NCI-H2227 (cell line): ENCODE results near the gene GTF2H1.

Experiments
- DNase-seq: peaks from one replicate; lab custom pipeline; 2025; ENCODE audit not compliant: unreplicated experiment; lab: John Stamatoyannopoulos, UW

Gene GTF2H1

DNA sequence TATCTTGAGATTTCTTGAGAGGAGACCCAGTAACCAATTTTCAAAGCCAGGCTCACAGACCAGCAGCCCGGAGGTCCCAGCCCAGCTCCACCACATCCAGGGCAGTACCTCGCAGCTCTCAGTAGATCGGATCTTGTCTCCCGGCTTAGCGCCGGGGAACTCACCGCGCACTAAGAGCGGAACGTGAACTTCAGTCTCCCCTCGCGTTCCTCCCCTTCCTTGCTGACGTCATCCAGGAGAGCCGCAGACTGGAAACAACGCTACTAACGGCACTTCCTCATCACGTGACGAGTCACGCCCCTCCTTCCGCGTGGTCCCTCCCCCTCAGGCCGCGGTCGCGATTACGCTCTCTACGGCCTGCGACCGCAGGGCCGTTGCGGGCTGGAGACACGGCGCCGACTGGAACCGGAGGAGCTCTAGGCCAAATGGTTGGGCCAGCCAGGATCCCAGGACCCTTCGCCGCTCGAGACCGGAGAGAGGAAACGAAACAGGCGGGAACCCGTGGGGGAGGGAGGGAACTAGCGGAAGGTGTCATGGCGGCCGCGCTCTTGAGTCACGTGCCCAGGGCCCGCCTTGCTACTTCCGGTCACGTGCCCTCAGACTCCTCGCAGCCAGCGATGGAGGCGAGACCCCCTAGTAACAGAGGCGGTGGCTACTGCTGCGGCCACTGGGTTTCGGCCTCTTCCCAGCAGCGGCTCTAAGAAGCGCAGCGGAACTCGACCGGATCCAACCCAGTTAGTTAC, at the start of gene GTF2H1, which contains the start of gene HPS5:
Gene GTF2H1 (plus strand): TSS at position 599 of the 743 bp plus-strand sequence. CDS start 10,508 bp downstream, outside the sequence.
Gene HPS5 (minus strand): TSS at position 172 of the 743 bp plus-strand sequence. CDS start 4,282 bp downstream, outside the sequence.
- peak; percentile 99 for DNase-seq

GRCh38 chr11:18277565-18278271, 44.6 kb upstream of the GTF2H1 start:
- DNase-seq, result no peak

- DNase-seq, result no peak
Observed at GRCh38 chr11:18280438-18281045, 41.8 kb upstream of the GTF2H1 start.

- no peak for DNase-seq
Observed at GRCh38 chr11:18282626-18283025, 39.7 kb upstream of the GTF2H1 start.

GRCh38 chr11:18285841-18286240, 36.5 kb upstream of the GTF2H1 start:
- DNase-seq, result no peak

DNA sequence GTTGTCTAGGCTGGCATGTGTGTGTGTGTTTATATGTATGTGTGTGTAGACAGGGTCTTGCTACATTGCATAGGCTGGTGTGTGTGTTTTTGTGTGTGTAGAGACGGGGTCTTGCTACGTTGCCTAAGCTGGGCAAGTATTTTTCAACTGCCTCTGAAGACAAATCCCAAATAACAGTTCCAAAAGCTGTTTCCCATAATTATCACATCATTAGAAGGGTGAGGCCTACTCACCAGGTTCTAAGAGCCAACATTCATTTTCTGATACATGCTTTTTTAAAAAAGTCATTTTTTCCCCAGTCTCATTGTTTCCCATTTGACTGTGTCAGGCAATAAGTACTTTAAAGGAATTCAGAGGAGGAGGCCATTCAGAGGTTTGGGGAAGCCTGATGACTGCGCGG, 33.5 kb upstream of the GTF2H1 start:
- no peak for DNase-seq

DNA sequence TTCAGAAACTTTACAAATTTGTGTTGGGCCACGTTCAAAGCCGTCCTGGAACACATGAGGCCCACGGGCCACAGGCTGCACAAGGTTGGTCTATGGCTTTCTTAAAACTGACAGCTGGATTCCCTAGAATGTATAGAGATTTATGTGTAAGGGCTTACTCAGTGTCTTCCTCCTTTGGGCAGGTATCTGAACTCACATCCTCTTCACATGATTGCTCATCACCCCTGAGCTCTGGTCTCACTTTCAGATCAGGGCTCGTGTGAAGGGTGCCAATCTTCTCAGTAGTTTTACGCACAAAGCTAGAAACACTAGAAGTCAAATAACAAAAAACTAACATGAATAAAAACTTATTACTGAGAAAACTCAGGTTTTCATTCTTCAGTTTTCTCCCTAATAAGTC, 27.5 kb upstream of the GTF2H1 start:
- no peak for DNase-seq

- no peak for DNase-seq
Observed at GRCh38 chr11:18295316-18295715, 27.1 kb upstream of the GTF2H1 start.

- DNase-seq, result no peak
Observed at GRCh38 chr11:18299721-18300120, 22.6 kb upstream of the GTF2H1 start.

GRCh38 chr11:18304745-18305144, 17.6 kb upstream of the GTF2H1 start:
- DNase-seq, result no peak

DNA sequence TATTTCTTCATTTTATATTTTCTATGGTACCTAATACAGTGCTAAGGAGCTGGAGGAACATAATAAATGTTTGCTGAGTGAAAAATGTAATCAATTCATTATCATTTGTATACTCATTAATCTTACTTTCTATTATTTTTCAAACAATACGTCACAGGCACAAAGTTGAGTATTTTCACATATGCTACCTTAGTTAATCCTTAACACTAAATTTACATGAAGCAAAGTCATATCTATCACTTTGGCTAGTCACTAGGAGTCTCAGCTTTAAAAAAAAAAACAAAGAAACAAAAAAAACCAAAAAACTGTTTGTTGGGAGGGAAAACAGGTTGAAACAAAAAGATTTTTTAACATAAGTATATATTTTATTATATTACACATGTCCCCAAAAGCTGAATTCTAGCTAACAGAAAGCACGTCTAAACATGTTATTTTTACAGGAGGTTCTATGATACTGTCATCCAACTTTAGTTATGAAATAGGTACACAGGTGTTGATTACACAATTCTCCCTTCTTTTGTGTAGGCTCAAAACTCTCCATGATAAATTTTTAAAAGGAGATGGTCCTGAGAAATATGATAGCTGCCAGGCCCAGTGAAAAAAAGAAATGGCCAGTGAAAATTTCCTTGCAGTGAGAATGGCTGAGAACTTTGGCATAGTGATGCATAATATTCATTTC, 14.8 kb upstream of the GTF2H1 start:
- no peak for DNase-seq

GRCh38 chr11:18308242-18308641, 14.1 kb upstream of the GTF2H1 start:
- no peak for DNase-seq

- DNase-seq, result no peak
Observed at GRCh38 chr11:18309691-18310090, 12.7 kb upstream of the GTF2H1 start.

DNA sequence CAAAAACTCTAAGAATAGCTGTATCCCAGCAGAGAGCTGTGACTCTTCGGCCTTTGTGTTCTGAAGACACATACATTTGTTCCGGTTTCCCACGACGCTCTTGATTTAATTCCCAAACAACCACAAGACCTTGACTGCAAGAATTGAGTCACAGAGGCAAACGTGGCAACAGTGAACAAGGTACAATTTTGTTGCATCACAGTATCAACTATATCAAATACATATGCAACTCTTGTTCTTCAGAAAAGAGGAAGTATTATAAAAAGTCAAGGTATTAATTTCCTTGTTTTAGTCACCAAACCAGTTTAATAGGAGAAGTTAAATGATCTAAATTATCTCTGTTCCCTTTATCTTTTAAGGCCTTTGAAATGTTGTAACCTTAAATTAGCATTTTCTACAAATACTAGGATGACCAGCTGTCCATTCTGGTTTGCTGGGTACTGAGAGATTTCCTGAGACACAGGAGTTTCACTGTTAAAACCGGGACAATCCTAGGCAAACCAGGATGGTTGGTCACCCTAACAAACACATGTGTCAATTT, 11.5 kb upstream of the GTF2H1 start:
- DNase-seq, result no peak

GRCh38 chr11:18312012-18312411, 10.4 kb upstream of the GTF2H1 start:
- DNase-seq, result no peak

DNA sequence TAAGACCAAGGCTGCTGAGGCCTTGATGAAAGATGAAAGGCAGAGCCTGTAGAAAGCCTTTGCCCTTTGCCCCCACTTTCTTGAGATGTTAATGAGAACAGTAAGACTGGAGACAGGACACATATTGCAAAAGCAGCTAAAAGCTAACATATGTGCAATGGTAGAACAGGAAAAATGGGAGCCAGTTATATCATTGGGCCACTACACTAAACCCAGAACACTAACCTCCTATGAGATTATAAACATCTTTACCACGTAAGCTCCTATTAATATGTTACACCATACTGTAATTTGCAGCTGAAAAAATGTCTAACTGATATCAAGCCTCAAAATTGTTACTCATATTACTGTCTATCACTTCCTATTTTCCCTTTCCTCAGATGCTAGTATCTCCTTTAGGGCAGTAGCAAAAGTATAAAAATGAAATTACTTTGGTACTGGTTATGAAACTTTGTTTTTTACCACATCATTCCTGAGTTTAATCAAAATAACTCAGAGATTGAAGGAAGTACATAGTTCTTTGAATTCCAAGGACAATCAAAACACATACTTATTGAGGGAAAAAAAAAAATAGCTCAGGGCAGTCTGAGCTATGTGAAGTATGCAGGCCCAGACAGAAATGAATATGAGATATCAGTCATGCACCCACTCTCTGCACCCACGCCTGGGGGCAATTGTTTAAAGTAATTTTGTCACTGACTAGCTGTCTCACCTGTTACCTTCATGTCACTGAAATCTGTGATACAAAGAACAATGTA, 9.5 kb upstream of the GTF2H1 start:
- no peak for DNase-seq

DNA sequence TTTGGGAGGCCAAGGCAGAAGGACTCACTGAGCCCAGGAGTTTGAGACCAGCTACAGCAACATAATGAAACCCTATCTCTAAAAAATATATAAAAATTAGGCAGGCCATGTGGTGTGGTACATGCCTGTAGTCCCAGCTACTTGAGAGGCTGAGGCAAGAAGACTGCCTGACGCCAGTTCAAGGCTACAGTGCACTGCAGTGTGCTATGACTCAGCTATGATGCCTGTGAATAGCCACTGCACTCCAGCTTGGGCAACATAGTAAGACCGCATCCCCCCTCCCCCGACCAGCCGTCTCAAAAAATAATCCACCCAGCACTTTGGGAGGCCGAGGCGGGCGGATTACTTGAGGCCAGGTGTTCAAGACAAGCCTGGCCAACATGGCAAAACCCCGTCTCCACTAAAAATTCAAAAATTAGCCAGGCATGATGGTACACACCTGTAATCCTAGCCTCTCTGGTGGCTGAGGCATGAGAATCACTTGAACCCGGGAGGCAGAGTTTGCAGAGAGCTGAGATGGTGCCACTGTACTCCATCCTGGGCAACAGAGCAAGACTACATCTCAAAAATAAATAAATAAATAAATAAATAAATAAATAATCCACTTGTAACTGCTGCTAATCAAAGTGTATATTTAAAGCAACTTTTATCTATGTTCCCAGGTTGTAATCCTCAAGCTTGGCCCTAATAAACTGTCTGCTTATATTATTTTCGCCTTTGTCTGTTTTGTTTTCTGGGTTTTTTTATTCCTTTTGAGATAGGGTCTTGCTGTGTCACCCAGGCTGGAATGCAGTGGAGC, 8.2 kb upstream of the GTF2H1 start:
- no peak for DNase-seq

DNA sequence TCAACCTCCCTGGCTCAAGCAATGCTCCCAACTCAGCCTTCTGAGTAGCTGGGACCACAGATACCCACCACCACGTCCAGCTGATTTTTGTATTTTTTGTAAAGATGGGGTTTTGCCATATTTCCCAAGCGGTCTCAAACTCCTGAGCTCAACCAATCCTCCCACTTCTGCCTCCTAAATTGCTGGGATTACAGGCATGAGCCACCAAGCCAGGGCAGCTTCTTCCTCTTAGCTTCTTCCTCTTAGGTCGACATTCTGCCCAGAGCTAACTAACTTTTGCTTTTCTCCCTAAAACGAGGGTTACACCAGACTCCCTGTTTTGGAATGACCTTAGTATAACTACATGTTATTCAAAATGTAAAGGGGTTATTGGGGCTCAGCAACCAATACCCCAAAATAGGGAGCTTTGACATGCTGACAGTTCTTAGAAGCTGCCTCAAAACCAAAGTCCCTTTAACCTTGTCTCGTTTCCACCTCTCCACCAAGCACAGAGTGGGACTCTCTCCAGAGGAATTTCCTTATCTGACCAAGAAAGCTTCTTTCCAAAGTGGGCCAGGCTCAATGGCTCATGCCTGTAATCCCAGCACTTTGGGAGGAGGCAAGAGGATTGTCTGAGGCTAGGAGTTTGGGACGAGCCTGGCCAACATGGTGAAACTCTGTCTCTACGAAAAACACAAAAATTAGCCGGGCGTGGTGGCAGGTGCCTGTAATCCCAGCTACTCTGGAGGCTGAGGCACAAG, 7.4 kb upstream of the GTF2H1 start:
- no peak for DNase-seq

DNA sequence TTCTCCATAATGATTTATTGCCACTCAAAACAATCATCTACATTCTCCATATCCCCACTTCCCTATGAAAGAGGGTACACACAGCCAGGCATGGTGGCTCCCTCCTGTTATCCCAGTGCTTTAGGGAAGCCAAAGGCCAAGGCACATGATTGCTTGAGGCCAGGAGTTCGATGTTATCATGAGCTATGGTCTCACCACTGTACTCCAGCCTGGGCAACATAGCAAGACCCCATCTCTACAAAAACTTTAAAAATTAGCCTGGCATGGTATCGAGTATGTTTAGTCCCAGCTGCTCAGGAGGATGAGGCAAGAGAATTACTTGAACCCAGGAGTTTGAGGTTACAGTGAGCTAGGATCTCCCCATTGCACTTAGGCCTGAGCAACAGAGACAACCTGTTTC, 6.5 kb upstream of the GTF2H1 start:
- DNase-seq, result no peak
